PC-9 (cell line): ENCODE measurements around the gene ACYP2. TPM values are rescaled to one million over a fixed set of nuclear protein-coding genes. Genes with fewer than 3 reads are reported as not detected.
A peak's percentile ranks its signal among the peaks of the same experiment; 100 is the strongest.

ENCODE experiments used
- BruUV-seq: library from RNA; stranded (reverse); fragments of 400-500 nt; replicated peaks from 2 replicates; lab custom pipeline; 2021; lab: Mats Ljungman, UMichigan
- CTCF ChIA-PET: fragments of 300-600 bp; sonication (Branson Sonifier 250); formaldehyde crosslinking; loops from one replicate; lab custom pipeline; 2022; ENCODE audit warnings: antibody characterized with exemption; lab: Charles Lee
- POLR2A ChIA-PET: fragments of 300-600 bp; sonication (Branson Sonifier 250); formaldehyde crosslinking; loops from one replicate; lab custom pipeline; 2022; ENCODE audit warnings: antibody characterized with exemption; ENCODE audit not compliant: unreplicated experiment; lab: Charles Lee
- DNase-seq, 2 experiments: peaks; one replicate each; pipeline versions ENCODE4 v3.0.0 to v3.0.0-alpha.2; 2015 to 2022; ENCODE audit warnings: mixed read lengths in 1 of 2
- H2AFZ ChIP-seq: fragments of 200-600 bp; sonication (generic); 2 replicates; pipeline ENCODE4 v1.8.1; 2017; ENCODE audit warnings: antibody characterized with exemption
- H3F3A ChIP-seq: fragments of 200-600 bp; sonication (generic); 2 replicates; pipeline ENCODE4 v1.8.1; 2017; ENCODE audit warnings: antibody characterized with exemption, mild to moderate bottlenecking, low read depth; ENCODE audit not compliant: insufficient read depth
- H3K27ac ChIP-seq: fragments of 200-600 bp; sonication (generic); 2 replicates; pipeline ENCODE4 v1.6.1; 2016; ENCODE audit warnings: mixed run types
- H3K27me3 ChIP-seq: fragments of 200-600 bp; sonication (generic); 2 replicates; pipeline ENCODE4 v1.6.1; 2016; ENCODE audit warnings: low read depth, mixed run types; ENCODE audit not compliant: insufficient read depth
- H3K36me3 ChIP-seq: fragments of 200-600 bp; sonication (generic); 2 replicates; pipeline ENCODE4 v1.6.1; 2016; ENCODE audit warnings: low read depth, mixed run types
- H3K4me1 ChIP-seq: fragments of 200-600 bp; sonication (generic); replicated peaks from 2 replicates; pipeline ENCODE4 v1.6.1; 2016; ENCODE audit warnings: mixed run types; ENCODE audit not compliant: insufficient read depth
- H3K4me2 ChIP-seq: fragments of 200-600 bp; sonication (generic); 2 replicates; pipeline ENCODE4 v1.6.1; 2017; ENCODE audit warnings: mixed run types
- H3K4me3 ChIP-seq: fragments of 200-600 bp; sonication (generic); 2 replicates; pipeline ENCODE4 v1.6.1; 2016; ENCODE audit warnings: mixed run types
- H3K79me2 ChIP-seq: fragments of 200-600 bp; sonication (generic); 2 replicates; pipeline ENCODE4 v1.6.1; 2017; ENCODE audit warnings: low read depth, mixed run types
- H3K9me2 ChIP-seq: fragments of 200-600 bp; sonication (generic); 2 replicates; pipeline ENCODE4 v1.8.1; 2017; ENCODE audit warnings: mild to moderate bottlenecking; ENCODE audit not compliant: insufficient read depth
- H3K9me3 ChIP-seq: fragments of 200-600 bp; sonication (generic); 2 replicates; pipeline ENCODE4 v1.8.1; 2016; ENCODE audit warnings: low read depth; ENCODE audit not compliant: insufficient read depth
- H4K20me1 ChIP-seq: fragments of 200-600 bp; sonication (generic); 2 replicates; pipeline ENCODE4 v1.8.1; 2017; ENCODE audit not compliant: insufficient read depth
- CTCF ChIP-seq: fragments of 200-600 bp; sonication (generic); conservative IDR thresholded peaks from 2 replicates; pipeline ENCODE4 v1.6.1; 2017; ENCODE audit warnings: mixed run types, antibody characterized with exemption, mild to moderate bottlenecking, moderate library complexity
- EZH2 ChIP-seq: fragments of 200-600 bp; sonication (generic); IDR thresholded peaks from 2 replicates; pipeline ENCODE4 v1.8.0; 2017; ENCODE audit warnings: antibody characterized with exemption, low read depth
- intact Hi-C: fragments of 100-400 bp; cut with micrococcal nuclease; formaldehyde crosslinking; loops from one replicate; pipeline ENCODE4 v1.10.0; 2022; ENCODE audit not compliant: unreplicated experiment
- total RNA-seq: library from RNA; stranded (reverse); gene quantifications from 2 replicates; pipeline ENCODE4 v1.2.3, GENCODE V29; 2021

Gene ACYP2
- total RNA-seq, 1 experiment from 2014 or later = 25.9 TPM

- Histone ChIP-seq H4K20me1 (no peaks in the 10 kb centered on the region), H3K36me3 (no peaks in the 10 kb centered on the region), H3K4me1 (no peaks in the 10 kb centered on the region), H3F3A (no peaks in the 10 kb centered on the region), H3K4me3 (no peak overlapping the region), H3K9me2 (no peaks in the 10 kb centered on the region; the same call in 1 of the 2 replicates), H3K9me3 (no peaks in the 10 kb centered on the region), H3K27me3 (no peaks in the 10 kb centered on the region), H3K27ac (no peak overlapping the region), H3K79me2 (no peaks in the 10 kb centered on the region), H2AFZ (no peak overlapping the region), H3K4me2 (no peak overlapping the region)
- BruUV-seq = no TSS peak
- CTCF ChIA-PET = no interaction called here
- intact Hi-C loops = no loop called here
- no peak for TF ChIP-seq CTCF
- POLR2A ChIA-PET = no interaction called here
- no peak for DNase-seq
Observed at GRCh38 chr2:54285451-54285850, 170.0 kb downstream of the ACYP2 start.

- Histone ChIP-seq H3F3A (no peaks in the 10 kb centered on the region), H3K9me2 (no peaks in the 10 kb centered on the region; the same call in 1 of the 2 replicates), H3K79me2 (no peaks in the 10 kb centered on the region), H3K27ac (no peak overlapping the region), H4K20me1 (no peaks in the 10 kb centered on the region), H3K9me3 (no peaks in the 10 kb centered on the region), H2AFZ (no peak overlapping the region), H3K4me2 (no peak overlapping the region), H3K4me3 (no peak overlapping the region), H3K4me1 (no peaks in the 10 kb centered on the region), H3K27me3 (no peaks in the 10 kb centered on the region), H3K36me3 (no peaks in the 10 kb centered on the region)
- TF ChIP-seq CTCF (no peak), EZH2 (no peak)
- BruUV-seq = no TSS peak
- DNase-seq = peak in 1 of 2 experiments; percentile 25
- ChIA-PET CTCF (no interaction called here), POLR2A (interaction anchor here (0.6 kb wide), 1 partner anchor 54 kb away, joined by 5 read pairs; no protein-coding TSS in a partner anchor)
- intact Hi-C loops = no loop called here
Observed at GRCh38 chr2:54287532-54287931, 172.1 kb downstream of the ACYP2 start.

- Histone ChIP-seq H3K36me3 (no peaks in the 10 kb centered on the region), H3K4me3 (no peak overlapping the region), H3F3A (no peaks in the 10 kb centered on the region), H3K79me2 (no peaks in the 10 kb centered on the region), H2AFZ (no peak overlapping the region), H3K4me2 (no peak overlapping the region), H3K27me3 (no peaks in the 10 kb centered on the region), H4K20me1 (no peaks in the 10 kb centered on the region), H3K27ac (no peak overlapping the region), H3K4me1 (no peaks in the 10 kb centered on the region; the same call in 1 of the 2 replicates), H3K9me2 (no peaks in the 10 kb centered on the region; the same call in 1 of the 2 replicates), H3K9me3 (no peaks in the 10 kb centered on the region)
- CTCF ChIA-PET = no interaction called here
- no TSS peak for BruUV-seq
- TF ChIP-seq CTCF (no peak), EZH2 (no peak)
- POLR2A ChIA-PET = no interaction called here
- peak in 1 of 2 experiments; percentile 27 for DNase-seq
- intact Hi-C loops = no loop called here
Observed at GRCh38 chr2:54289917-54290316, 174.5 kb downstream of the ACYP2 start.
